Effector memory CD4-positive, alpha-beta T cell (primary cell): ENCODE data around the gene PCNX1.
"Not testable (repeated sequence)": the region's sequence is repeated elsewhere in the genome, so short reads cannot be mapped to it uniquely, and the experiment has no call there.

Source experiments
- DNase-seq, 3 donors: peaks; one replicate each; pipeline ENCODE4 v3.0.0-alpha.2; 2020
- H3K27ac ChIP-seq: 2 replicates; pipeline ENCODE4 v1.7.0; 2013; ENCODE audit warnings: mild to moderate bottlenecking, low read length, moderate library complexity; ENCODE audit not compliant: insufficient read depth, poor library complexity, severe bottlenecking
- H3K27me3 ChIP-seq: replicated peaks from 2 replicates; pipeline ENCODE4 v1.7.0; 2013; ENCODE audit warnings: mild to moderate bottlenecking, low read length; ENCODE audit not compliant: insufficient read depth, control insufficient read depth, poor library complexity, severe bottlenecking
- H3K36me3 ChIP-seq: 2 replicates; pipeline ENCODE4 v1.7.0; 2013; ENCODE audit warnings: mild to moderate bottlenecking, low read length, moderate library complexity; ENCODE audit not compliant: control insufficient read depth, insufficient read depth
- H3K4me1 ChIP-seq: 2 replicates; pipeline ENCODE4 v1.7.0; 2013; ENCODE audit warnings: low read length, mild to moderate bottlenecking; ENCODE audit not compliant: control insufficient read depth, insufficient read depth, poor library complexity, severe bottlenecking
- H3K4me3 ChIP-seq: 2 replicates; pipeline ENCODE4 v1.7.0; 2013; ENCODE audit warnings: low read length, low read depth, mild to moderate bottlenecking; ENCODE audit not compliant: insufficient read depth, poor library complexity, severe bottlenecking
- H3K9me3 ChIP-seq: 2 replicates; pipeline ENCODE4 v1.7.0; 2013; ENCODE audit warnings: mild to moderate bottlenecking, low read length, moderate library complexity; ENCODE audit not compliant: control insufficient read depth

The PCNX1 gene

GRCh38 chr14:71005076-71005475, 97.8 kb downstream of the PCNX1 start:
- H3K27ac ChIP-seq = no peak overlapping the region
- no peaks in the 10 kb centered on the region for H3K9me3 ChIP-seq
- no peak for DNase-seq
- H3K4me1 ChIP-seq = peaks cover 25% of the 10 kb centered on the region
- H3K27me3 ChIP-seq = no peaks in the 10 kb centered on the region
- H3K4me3 ChIP-seq = no peak overlapping the region
- H3K36me3 ChIP-seq = peaks cover 18% of the 10 kb centered on the region

- no peaks in the 10 kb centered on the region for H3K9me3 ChIP-seq
- DNase-seq = no peak
- H3K4me3 ChIP-seq = no peak overlapping the region
- H3K4me1 ChIP-seq = peaks cover 28% of the 10 kb centered on the region
- peaks cover 18% of the 10 kb centered on the region for H3K36me3 ChIP-seq
- no peak overlapping the region for H3K27ac ChIP-seq
- no peaks in the 10 kb centered on the region for H3K27me3 ChIP-seq
Observed at GRCh38 chr14:71006200-71006563, 98.9 kb downstream of the PCNX1 start.

GRCh38 chr14:71011479-71011878, 104.2 kb downstream of the PCNX1 start:
- Histone ChIP-seq H3K27ac (no peak overlapping the region), H3K4me1 (peaks cover 7% of the 10 kb centered on the region), H3K36me3 (peaks cover 20% of the 10 kb centered on the region), H3K9me3 (no peaks in the 10 kb centered on the region), H3K4me3 (no peak overlapping the region), H3K27me3 (no peaks in the 10 kb centered on the region)
- DNase-seq = no peak

- peaks cover 26% of the 10 kb centered on the region for H3K36me3 ChIP-seq
Observed at GRCh38 chr14:71012888-71013287, 105.6 kb downstream of the PCNX1 start.

GRCh38 chr14:71013551-71014192, 106.4 kb downstream of the PCNX1 start:
- H3K9me3 ChIP-seq = no peaks in the 10 kb centered on the region
- no peaks in the 10 kb centered on the region for H3K27me3 ChIP-seq
- no peak overlapping the region for H3K27ac ChIP-seq
- peaks cover 26% of the 10 kb centered on the region for H3K36me3 ChIP-seq
- no peak overlapping the region for H3K4me3 ChIP-seq
- H3K4me1 ChIP-seq = peaks cover 5% of the 10 kb centered on the region
- no peak for DNase-seq

More at GRCh38 chr14:71012888-71013287, 105.6 kb downstream of the PCNX1 start:
- Histone ChIP-seq H3K4me1 (peaks cover 5% of the 10 kb centered on the region), H3K27ac (no peak overlapping the region), H3K9me3 (no peaks in the 10 kb centered on the region), H3K27me3 (no peaks in the 10 kb centered on the region), H3K4me3 (no peak overlapping the region)
- DNase-seq = no peak

GRCh38 chr14:71019917-71020316, 112.7 kb downstream of the PCNX1 start:
- H3K36me3 ChIP-seq = peaks cover 31% of the 10 kb centered on the region

GRCh38 chr14:71021347-71022011, 114.2 kb downstream of the PCNX1 start:
- H3K36me3 ChIP-seq = peaks cover 33% of the 10 kb centered on the region
- H3K9me3 ChIP-seq = no peaks in the 10 kb centered on the region
- no peak overlapping the region for H3K4me3 ChIP-seq
- no peaks in the 10 kb centered on the region for H3K27me3 ChIP-seq
- no peak overlapping the region for H3K27ac ChIP-seq
- H3K4me1 ChIP-seq = no peaks in the 10 kb centered on the region
- no peak for DNase-seq

More at GRCh38 chr14:71019917-71020316, 112.7 kb downstream of the PCNX1 start:
- H3K27ac ChIP-seq, H3K27me3 ChIP-seq, H3K4me3 ChIP-seq, H3K4me1 ChIP-seq, DNase-seq, H3K9me3 ChIP-seq: not testable (repeated sequence)

GRCh38 chr14:71022012-71022869, 115.0 kb downstream of the PCNX1 start:
- Histone ChIP-seq H3K27ac (no peak overlapping the region), H3K4me3 (no peak overlapping the region), H3K27me3 (no peaks in the 10 kb centered on the region), H3K36me3 (peaks cover 36% of the 10 kb centered on the region), H3K9me3 (no peaks in the 10 kb centered on the region), H3K4me1 (no peaks in the 10 kb centered on the region)
- no peak for DNase-seq

GRCh38 chr14:71022939-71023338, 115.7 kb downstream of the PCNX1 start:
- H3K27ac ChIP-seq = no peak overlapping the region

More at GRCh38 chr14:71022939-71023338, 115.7 kb downstream of the PCNX1 start:
- H3K4me3 ChIP-seq = no peak overlapping the region
- no peaks in the 10 kb centered on the region for H3K27me3 ChIP-seq
- peaks cover 38% of the 10 kb centered on the region for H3K36me3 ChIP-seq
- no peaks in the 10 kb centered on the region for H3K4me1 ChIP-seq
- no peaks in the 10 kb centered on the region for H3K9me3 ChIP-seq
- DNase-seq = no peak
